Measurements from ENCODE around the gene SVEP1.

GRCh38 chr9:110405858-110406443, 173.6 kb downstream of the SVEP1 start:
- no peak for TF ChIP-seq CTCF (IDR thresholded peaks at IDR 0.05; ENCODE audit: low read depth, low read length)
- TF ChIP-seq MAX (IDR thresholded peaks at IDR 0.05; ENCODE audit: low read depth, low read length): no peak
